ENCODE measurements around the gene TPPP.

TPPP gene

DNA sequence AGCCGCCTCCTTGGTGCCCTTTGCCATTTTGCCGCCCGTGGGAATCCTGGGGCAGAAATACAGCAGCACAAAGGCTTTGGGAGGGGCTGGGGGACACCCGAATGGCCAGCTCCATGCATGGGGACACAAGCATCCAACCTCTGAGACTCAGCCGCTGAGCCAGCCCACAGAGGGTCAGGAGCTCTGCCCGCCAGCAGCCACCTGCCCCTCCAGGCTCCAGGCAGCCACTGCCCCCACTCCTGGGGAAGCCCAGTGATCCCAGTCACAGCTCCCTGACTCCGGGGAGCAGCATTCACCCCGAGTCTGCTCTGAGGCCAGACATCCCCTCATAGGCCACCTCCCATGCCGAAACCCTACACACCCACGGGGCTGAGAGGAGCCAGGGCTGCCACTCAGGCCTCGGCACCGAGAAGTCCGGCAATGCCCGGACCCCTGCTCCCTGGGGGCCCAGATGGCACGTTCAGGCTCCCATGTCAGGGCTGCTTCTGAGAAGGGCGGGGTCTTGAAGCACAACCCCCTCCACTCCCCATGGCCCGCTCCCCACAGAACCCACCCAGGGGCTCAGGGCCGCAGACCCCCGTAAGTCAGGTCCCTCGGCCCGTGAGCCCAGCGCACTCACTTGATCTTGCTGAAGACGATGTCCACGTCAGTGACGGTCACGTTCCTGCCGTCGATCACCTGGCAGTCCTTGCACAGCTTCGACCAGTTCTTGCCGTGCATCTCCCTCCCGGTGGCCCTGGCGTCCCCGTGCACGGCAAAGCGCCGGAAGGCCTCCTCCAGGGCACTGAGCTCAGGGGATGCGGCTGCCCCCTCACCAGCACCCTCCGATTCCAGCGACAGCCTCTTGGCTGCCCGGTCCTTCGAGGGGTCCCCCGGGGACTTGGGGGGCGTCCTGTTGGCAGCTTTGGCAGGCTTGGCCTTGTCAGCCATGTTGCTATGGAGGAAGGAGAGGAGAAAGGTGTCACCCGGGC, 15.7 kb downstream of the TPPP start:
- DNase-seq (ENCODE audit: low spot score) = no peak

DNA sequence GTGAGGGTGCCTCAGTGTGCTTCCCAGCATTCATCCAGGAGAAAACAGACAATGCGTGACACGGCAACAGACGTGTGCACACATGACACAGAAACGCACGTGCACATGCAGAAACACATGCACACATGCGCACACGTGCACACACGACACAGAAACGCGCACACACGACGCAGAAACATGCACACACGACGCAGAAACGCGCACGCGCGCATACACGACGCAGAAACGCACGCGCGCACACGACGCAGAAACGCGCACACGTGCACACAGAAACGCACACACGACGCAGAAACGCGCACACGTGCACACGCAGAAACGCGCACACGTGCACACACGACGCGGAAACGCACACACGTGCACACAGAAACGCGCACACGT, 16.5 kb downstream of the TPPP start:
- no peak for DNase-seq (ENCODE audit: low spot score)

- DNase-seq (ENCODE audit: low spot score) = no peak
Measured at GRCh38 chr5:675871-676698, 17.1 kb downstream of the TPPP start.

- no peak for DNase-seq (ENCODE audit: low spot score)
Measured at GRCh38 chr5:675111-675870, 17.9 kb downstream of the TPPP start.

- no peak for DNase-seq (ENCODE audit: low spot score)
Measured at GRCh38 chr5:674630-675011, 18.5 kb downstream of the TPPP start.

- DNase-seq (ENCODE audit: low spot score) = no peak
Measured at GRCh38 chr5:673831-674629, 19.1 kb downstream of the TPPP start.

DNA sequence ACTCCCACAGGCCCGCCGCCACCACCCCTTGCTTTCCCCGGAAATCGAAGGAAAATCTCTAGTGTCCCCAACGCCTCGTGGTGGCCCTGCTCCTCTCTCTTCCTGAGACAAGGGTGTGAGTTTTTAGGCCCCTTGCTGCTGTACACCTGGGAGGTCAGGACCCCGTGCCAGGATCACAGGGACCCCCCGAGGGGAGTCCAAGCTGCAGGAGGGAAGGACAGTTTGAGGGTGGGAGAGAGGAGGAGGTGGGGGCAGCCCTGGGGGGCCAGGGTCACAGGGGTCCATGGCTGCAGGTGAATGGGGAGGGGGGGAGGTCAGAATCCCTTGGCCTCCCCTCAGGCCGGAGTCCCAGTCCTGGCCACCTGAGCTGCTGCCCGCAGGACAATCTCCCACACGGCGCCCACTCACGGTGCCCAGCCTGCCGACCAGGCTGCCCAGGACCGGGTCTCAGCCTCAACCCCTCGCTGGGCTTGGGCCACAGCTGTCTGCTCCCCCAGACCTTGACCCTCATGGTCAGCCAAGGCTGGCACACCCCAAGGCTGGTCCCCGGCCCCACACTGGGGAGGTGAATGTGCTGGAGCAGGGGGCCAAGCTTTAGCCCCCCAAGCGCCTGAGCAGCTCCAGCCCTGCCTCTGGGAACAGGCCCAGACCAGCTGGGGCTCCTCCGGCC, 19.9 kb downstream of the TPPP start:
- no peak for DNase-seq (ENCODE audit: low spot score)

GRCh38 chr5:672329-673160, 20.6 kb downstream of the TPPP start:
- peak; percentile 46 for DNase-seq (ENCODE audit: low spot score)

- peak; percentile 92 for DNase-seq (ENCODE audit: low spot score)
Measured at GRCh38 chr5:671459-672328, 21.5 kb downstream of the TPPP start.

DNA sequence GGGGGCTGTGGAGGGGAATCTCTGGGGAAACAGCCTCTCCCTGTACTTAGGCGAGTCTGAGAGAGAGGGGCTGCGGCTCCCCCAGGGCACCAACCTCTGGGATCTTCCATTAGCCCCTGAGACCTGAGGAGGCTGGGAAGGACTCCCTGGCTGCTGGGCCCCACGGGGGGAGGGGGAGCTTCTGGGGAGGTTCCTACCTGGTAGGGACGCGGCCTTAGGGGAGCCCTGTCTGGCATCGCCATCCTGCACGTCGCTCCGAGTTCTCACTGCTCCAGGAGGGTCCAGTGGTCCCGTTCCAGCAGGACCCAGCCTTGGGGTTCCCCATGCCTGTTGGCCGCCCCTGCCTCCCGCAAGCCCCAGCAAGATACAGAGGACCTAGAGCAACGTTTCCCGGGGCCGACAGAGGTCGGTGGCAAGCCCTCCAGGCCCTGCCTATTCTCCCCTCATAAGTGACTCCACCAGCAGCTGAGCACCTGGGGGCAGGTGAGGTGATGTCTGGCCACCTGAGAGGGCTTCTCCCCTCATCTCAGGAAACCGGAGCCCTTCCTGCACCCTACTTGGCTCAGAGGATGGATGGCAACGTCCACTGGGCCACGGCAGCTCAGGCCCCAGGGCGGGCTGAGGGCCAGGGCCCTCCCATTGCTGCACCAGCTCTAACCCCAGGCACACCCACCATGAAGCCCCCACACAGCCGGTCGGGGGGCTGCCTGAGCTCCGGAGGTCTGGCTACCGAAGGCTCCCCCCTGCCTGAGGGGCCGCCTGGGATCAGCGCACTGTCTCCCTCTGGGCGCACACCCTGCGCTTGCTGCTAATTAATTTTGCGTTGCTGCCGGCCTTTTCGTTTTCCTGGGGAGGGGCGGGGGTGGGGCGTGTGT, 22.5 kb downstream of the TPPP start:
- no peak for DNase-seq (ENCODE audit: low spot score)

DNA sequence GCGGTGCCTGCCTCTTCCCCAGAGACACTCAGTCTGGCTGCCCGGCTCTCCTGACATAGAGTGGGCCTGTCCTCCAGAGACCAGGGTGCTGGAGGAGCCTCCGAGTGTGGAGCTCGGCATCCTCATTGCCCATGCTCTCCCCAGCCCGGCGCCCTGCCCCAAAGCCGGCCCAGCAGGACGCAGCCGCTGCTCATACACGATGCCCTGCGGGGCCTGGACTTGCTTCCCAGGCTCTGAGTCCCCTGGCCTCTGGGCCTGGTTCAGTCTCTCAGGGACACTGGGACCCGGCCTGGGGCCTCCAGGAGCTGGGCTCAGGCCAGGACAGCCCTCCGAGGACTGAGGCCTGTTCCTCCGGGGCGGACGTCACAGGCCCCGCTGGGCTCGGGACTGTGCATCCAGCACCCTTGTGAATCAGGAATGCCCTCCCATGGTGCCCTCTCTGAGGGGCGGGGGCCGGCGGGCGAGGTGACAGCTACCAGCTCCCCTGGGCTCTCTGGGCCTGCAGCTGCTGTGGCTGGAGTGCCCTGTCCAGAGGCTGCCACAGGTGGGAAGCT, 23.2 kb downstream of the TPPP start:
- no peak for DNase-seq (ENCODE audit: low spot score)

DNA sequence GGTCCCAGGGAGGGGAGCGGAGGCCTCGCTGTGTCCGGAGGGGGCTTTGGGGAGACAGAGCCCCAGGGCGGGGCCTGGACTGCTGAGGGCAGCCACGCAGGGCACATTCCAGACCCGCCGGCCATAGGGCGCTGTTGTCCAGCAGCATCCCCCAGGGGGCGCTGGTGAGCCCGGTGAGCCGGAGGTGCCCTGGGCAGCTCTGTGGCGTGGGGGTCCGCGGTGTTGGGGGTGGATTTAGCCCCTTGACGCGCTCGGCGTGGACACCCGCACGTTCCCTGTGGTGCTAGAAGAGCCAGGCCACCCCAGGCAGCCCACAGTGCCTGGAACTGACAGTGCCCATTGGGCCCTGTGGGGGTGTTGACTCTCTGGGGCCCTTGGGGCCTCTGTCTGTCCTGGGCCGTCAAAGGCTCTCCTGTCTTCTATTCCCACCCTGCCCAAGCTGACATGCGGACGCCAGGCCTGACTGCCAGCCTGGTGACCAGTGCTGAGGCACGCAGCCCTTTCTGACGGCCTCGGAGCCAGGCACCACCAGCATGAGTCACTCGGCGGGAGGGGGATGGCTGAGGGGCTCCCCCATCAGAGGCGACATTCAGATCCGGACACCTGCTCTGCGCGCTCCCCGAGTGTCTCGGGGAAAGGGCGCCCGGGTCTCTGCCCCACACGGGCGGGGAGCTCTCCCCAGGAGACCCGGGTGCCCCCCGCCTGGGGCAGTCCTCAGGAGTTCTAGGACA, 23.9 kb downstream of the TPPP start:
- peak; percentile 68 for DNase-seq (ENCODE audit: low spot score)

DNA sequence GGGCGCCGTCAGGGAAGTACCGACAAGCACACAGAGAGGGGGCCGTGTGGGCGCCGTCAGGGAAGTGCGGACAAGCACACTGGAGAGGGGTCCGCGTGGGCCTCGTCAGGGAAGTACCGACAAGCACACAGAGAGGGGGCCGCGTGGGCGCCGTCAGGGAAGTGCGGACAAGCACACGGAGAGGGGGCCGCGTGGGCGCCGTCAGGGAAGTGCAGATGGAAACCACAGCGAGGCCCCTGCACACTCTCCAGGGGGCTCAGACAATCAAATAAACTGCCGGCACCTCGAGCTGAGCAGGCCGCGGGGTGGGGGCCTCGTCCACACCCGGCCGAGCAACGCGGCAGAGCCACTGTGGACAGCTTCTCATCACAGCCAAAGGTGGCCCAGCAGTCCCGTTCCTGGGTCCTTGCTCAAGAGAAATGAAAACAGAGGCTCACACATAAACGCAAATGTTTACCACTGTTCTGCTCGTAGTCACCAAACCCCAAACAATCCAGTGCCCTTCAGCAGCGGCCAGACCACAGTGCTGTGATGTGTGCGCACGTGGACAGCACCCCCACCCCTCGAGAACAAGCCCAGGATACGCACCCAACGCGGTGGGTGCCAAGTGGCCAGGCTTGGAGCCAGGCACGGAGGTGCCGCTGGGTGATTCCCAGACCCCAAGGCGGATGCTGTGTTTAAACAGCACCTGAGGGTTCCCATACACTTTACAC, 24.7 kb downstream of the TPPP start:
- no peak for DNase-seq (ENCODE audit: low spot score)

DNA sequence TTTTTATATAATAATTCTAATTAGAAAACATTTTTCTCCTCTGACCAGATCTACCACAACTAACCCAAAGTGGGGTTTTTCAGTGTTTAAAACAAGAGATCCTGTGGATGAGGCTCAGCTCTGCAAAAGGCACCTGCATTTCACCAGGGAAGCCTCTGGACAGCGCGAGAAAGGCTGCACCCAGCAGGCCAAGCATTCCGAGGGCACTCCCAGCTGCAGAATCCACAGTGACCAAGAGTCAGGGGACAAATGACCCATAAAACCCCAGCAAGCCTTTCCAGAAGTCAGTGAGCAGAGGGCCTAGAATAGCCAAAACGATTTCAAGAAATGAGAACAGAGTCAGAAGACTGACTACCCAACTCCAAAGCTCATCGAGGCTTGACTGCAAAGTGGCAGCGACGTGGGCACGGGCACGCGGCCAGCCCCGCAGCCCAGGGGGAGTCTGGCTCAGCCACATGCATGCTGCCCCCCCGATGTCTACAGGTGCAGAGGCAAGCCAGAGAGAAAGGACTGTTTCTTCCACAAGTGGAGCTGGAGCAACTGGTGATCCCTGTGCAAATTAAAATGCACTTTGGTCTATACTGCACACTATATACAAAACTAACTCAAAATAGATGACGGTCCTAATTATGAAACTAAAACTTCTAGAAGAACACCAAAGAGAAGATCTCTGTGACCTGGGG, 26.2 kb downstream of the TPPP start:
- DNase-seq (ENCODE audit: low spot score) = no peak

GRCh38 chr5:665956-666711, 27.0 kb downstream of the TPPP start:
- DNase-seq (ENCODE audit: low spot score) = no peak
